Neural cell (in vitro differentiated cells): ENCODE results near the gene GFPT1. TPM values are rescaled to one million over a fixed set of nuclear protein-coding genes. Genes with fewer than 3 reads are reported as not detected.
"Not testable (repeated sequence)": the region's sequence is repeated elsewhere in the genome, so short reads cannot be mapped to it uniquely, and the experiment has no call there.

Source experiments
- H2AFZ ChIP-seq: fragments of 200-600, 300-800 bp; sonication (generic), shearing (Covaris generic); 2 replicates; pipeline ENCODE4 v1.6.0; 2014; ENCODE audit warnings: low read depth, mild to moderate bottlenecking, antibody characterized with exemption, low read length, moderate library complexity
- H3F3A ChIP-seq: fragments of 200-600 bp; shearing (Covaris generic); 2 replicates; pipeline ENCODE4 v1.6.1; 2016; ENCODE audit warnings: mild to moderate bottlenecking, moderate library complexity, mixed read lengths, antibody characterized with exemption, low read length; ENCODE audit not compliant: insufficient read depth, poor library complexity, severe bottlenecking
- H3K27ac ChIP-seq: fragments of 200-600, 300-800 bp; sonication (generic), shearing (Covaris generic); 2 replicates; pipeline ENCODE4 v1.5.1; 2014; ENCODE audit warnings: mild to moderate bottlenecking, low read length, moderate library complexity
- H3K27me3 ChIP-seq: fragments of 300-800, 200-600 bp; sonication (generic), shearing (Covaris generic); 2 replicates; pipeline ENCODE4 v1.6.0; 2014; ENCODE audit warnings: mild to moderate bottlenecking, low read depth, low read length, moderate library complexity; ENCODE audit not compliant: insufficient read depth
- H3K36me3 ChIP-seq: fragments of 300-800, 200-600 bp; sonication (generic), shearing (Covaris generic); 2 replicates; pipeline ENCODE4 v1.5.1; 2014; ENCODE audit warnings: mild to moderate bottlenecking, antibody characterized with exemption, low read length, moderate library complexity; ENCODE audit not compliant: insufficient read depth
- H3K4me2 ChIP-seq: fragments of 300-800, 200-600 bp; sonication (generic), shearing (Covaris generic); 2 replicates; pipeline ENCODE4 v1.6.0; 2014; ENCODE audit warnings: mild to moderate bottlenecking, low read length
- H3K4me3 ChIP-seq: fragments of 300-800, 200-600 bp; sonication (generic), shearing (Covaris generic); 2 replicates; pipeline ENCODE4 v1.5.1; 2014; ENCODE audit warnings: mild to moderate bottlenecking, low read length, moderate library complexity
- H3K79me2 ChIP-seq: fragments of 200-600 bp; shearing (Covaris generic); replicated peaks from 2 replicates; pipeline ENCODE4 v1.6.0; 2014; ENCODE audit warnings: mild to moderate bottlenecking, low read length, moderate library complexity; ENCODE audit not compliant: insufficient read depth
- H3K9ac ChIP-seq: fragments of 300-800, 200-600 bp; sonication (generic), shearing (Covaris generic); 2 replicates; pipeline ENCODE4 v1.6.1; 2016; ENCODE audit warnings: mild to moderate bottlenecking, low read length, mixed read lengths
- H3K9me2 ChIP-seq: fragments of 200-600 bp; shearing (Covaris generic); 2 replicates; pipeline ENCODE4 v1.6.1; 2016; ENCODE audit warnings: mild to moderate bottlenecking, low read length, mixed read lengths; ENCODE audit not compliant: insufficient read depth
- H3K9me3 ChIP-seq: fragments of 200-600, 300-800 bp; sonication (generic), shearing (Covaris generic); 2 replicates; pipeline ENCODE4 v1.6.1; 2016; ENCODE audit warnings: mild to moderate bottlenecking, mixed run types, low read length, moderate library complexity, mixed read lengths
- H4K20me1 ChIP-seq: fragments of 200-600 bp; shearing (Covaris generic); 2 replicates; pipeline ENCODE4 v1.6.1; 2016; ENCODE audit warnings: mild to moderate bottlenecking, mixed run types; ENCODE audit not compliant: insufficient read depth
- CTCF ChIP-seq: fragments of 450-650 bp; IDR thresholded peaks from 2 replicates; pipeline ENCODE4 v1.5.1; 2014; ENCODE audit warnings: antibody characterized with exemption, mild to moderate bottlenecking, moderate library complexity; ENCODE audit not compliant: poor library complexity, severe bottlenecking
- EP300 ChIP-seq: fragments of 450-650 bp; conservative IDR thresholded peaks from 2 replicates; pipeline ENCODE4 v1.6.1; 2014; ENCODE audit warnings: antibody characterized with exemption, mild to moderate bottlenecking, moderate library complexity; ENCODE audit not compliant: poor library complexity, severe bottlenecking
- EZH2 ChIP-seq: fragments of 200-600, 300-800 bp; shearing (Covaris generic), sonication (generic); IDR thresholded peaks from 2 replicates; pipeline ENCODE4 v1.6.1; 2014; ENCODE audit warnings: antibody characterized with exemption, low read length, borderline replicate concordance, mild to moderate bottlenecking; ENCODE audit not compliant: insufficient read depth, poor library complexity, severe bottlenecking
- MXI1 ChIP-seq: fragments of 450-650 bp; conservative IDR thresholded peaks from 2 replicates; pipeline ENCODE4 v1.6.1; 2014; ENCODE audit warnings: antibody characterized with exemption, mild to moderate bottlenecking; ENCODE audit not compliant: poor library complexity, severe bottlenecking
- POLR2AphosphoS5 ChIP-seq: IDR thresholded peaks from 2 replicates; pipeline ENCODE4 v1.6.1; 2012
- RAD21 ChIP-seq: fragments of 450-650 bp; conservative IDR thresholded peaks from 2 replicates; pipeline ENCODE4 v1.6.1; 2014; ENCODE audit warnings: antibody characterized with exemption, mild to moderate bottlenecking, moderate library complexity
- REST ChIP-seq: IDR thresholded peaks from 2 replicates; pipeline ENCODE4 v1.6.1; 2012; ENCODE audit warnings: borderline replicate concordance
- SMC3 ChIP-seq: fragments of 450-650 bp; conservative IDR thresholded peaks from 2 replicates; pipeline ENCODE4 v1.6.1; 2014; ENCODE audit warnings: antibody characterized with exemption, mild to moderate bottlenecking, moderate library complexity; ENCODE audit not compliant: poor library complexity
- TAF1 ChIP-seq: IDR thresholded peaks from 2 replicates; pipeline ENCODE4 v1.6.1; 2012; ENCODE audit warnings: low read depth
- polyA plus RNA-seq: library from polyadenylated mRNA; depleted of rRNA; stranded (reverse); fragments of >200 nt; gene quantifications from 2 replicates; pipeline ENCODE4 v1.2.3, GENCODE V29; 2014

The GFPT1 gene
- polyA plus RNA-seq, 1 donor from 2014 or later = 39.4 TPM

GRCh38 chr2:69358914-69359313 is 28.1 kb downstream of the GFPT1 start:
- Histone ChIP-seq H3K4me2 (no peak overlapping the region), H3K9ac (no peak overlapping the region), H4K20me1 (no peaks in the 10 kb centered on the region), H3K4me3 (no peak overlapping the region), H3K79me2 (no peaks in the 10 kb centered on the region), H3K27ac (no peak overlapping the region), H3K9me2 (no peaks in the 10 kb centered on the region), H3K9me3 (no peaks in the 10 kb centered on the region), H3K27me3 (no peaks in the 10 kb centered on the region), H3K36me3 (no peaks in the 10 kb centered on the region), H2AFZ (no peak overlapping the region), H3F3A (no peaks in the 10 kb centered on the region)
- TF ChIP-seq TAF1 (no peak), MXI1 (no peak), CTCF (no peak), EZH2 (no peak), SMC3 (no peak), EP300 (no peak), REST (no peak), POLR2AphosphoS5 (no peak), RAD21 (no peak)

- Histone ChIP-seq H3K9ac (no peak overlapping the region), H3K9me2 (no peaks in the 10 kb centered on the region), H3K27me3 (no peaks in the 10 kb centered on the region), H3F3A (no peaks in the 10 kb centered on the region), H3K79me2 (no peaks in the 10 kb centered on the region), H3K36me3 (no peaks in the 10 kb centered on the region), H4K20me1 (no peaks in the 10 kb centered on the region), H3K9me3 (no peaks in the 10 kb centered on the region), H3K27ac (no peak overlapping the region), H3K4me2 (no peak overlapping the region), H2AFZ (no peak overlapping the region), H3K4me3 (no peak overlapping the region)
- TF ChIP-seq CTCF = no peak
- no peak for TF ChIP-seq SMC3
- TF ChIP-seq POLR2AphosphoS5 = no peak
- TF ChIP-seq RAD21 = no peak
- TF ChIP-seq MXI1 = no peak
- no peak for TF ChIP-seq EZH2
- no peak for TF ChIP-seq REST
- TF ChIP-seq EP300 = no peak
- no peak for TF ChIP-seq TAF1
Measured at GRCh38 chr2:69356471-69356870, 30.6 kb downstream of the GFPT1 start.

GRCh38 chr2:69354976-69355375 is 32.1 kb downstream of the GFPT1 start:
- not testable (repeated sequence) for H4K20me1 ChIP-seq, H3K4me3 ChIP-seq, H3K36me3 ChIP-seq, H2AFZ ChIP-seq, H3K79me2 ChIP-seq, H3K9ac ChIP-seq, H3K4me2 ChIP-seq, H3K9me2 ChIP-seq, H3K27ac ChIP-seq, H3K9me3 ChIP-seq, H3F3A ChIP-seq, H3K27me3 ChIP-seq
